A549 (cell line): ENCODE measurements around the gene PIH1D1.

ENCODE experiments used
- BHLHE40 ChIP-seq: IDR thresholded peaks from 2 replicates; pipeline ENCODE4 v1.6.1; 2012; ENCODE audit warnings: low read depth, low read length, inconsistent platforms
- CTCF ChIP-seq: fragments of >200 bp; sonication (Bioruptor Twin); formaldehyde crosslinking; IDR thresholded peaks from 3 replicates; pipeline ENCODE4 v1.5.1; 2016
- MAZ ChIP-seq: fragments of 150-350 bp; IDR thresholded peaks from 2 replicates; pipeline ENCODE4 v1.6.1; 2014; ENCODE audit warnings: antibody characterized with exemption, low read depth, low read length, borderline replicate concordance
- MYC ChIP-seq: IDR thresholded peaks from 2 replicates; pipeline ENCODE4 v1.6.1; 2012; ENCODE audit warnings: mild to moderate bottlenecking, inconsistent platforms, low read length, improper control_type of control experiment, borderline replicate concordance
- POLR2A ChIP-seq: IDR thresholded peaks from 2 replicates; pipeline ENCODE4 v1.6.1; 2012; ENCODE audit warnings: mild to moderate bottlenecking, low read length
- RARB ChIP-seq: fragments of 250-450 bp; sonication (Bioruptor Pico); IDR thresholded peaks from 2 replicates; pipeline ENCODE4 v1.8.0; 2021; ENCODE audit warnings: mild to moderate bottlenecking, moderate library complexity
- RNF2 ChIP-seq: fragments of 200-600 bp; sonication (generic); IDR thresholded peaks from 2 replicates; pipeline ENCODE4 v1.6.1; 2016; ENCODE audit warnings: low read depth, mild to moderate bottlenecking, antibody characterized with exemption, moderate library complexity, borderline replicate concordance
- SMC3 ChIP-seq: fragments of >200 bp; sonication (Bioruptor Twin); formaldehyde crosslinking; IDR thresholded peaks from 3 replicates; pipeline ENCODE4 v1.6.1; 2018; ENCODE audit warnings: inconsistent platforms
- TF ChIP-seq, protein P1 (sequence below): IDR thresholded peaks from 2 replicates; pipeline ENCODE4 v1.6.1; 2012

DNA sequence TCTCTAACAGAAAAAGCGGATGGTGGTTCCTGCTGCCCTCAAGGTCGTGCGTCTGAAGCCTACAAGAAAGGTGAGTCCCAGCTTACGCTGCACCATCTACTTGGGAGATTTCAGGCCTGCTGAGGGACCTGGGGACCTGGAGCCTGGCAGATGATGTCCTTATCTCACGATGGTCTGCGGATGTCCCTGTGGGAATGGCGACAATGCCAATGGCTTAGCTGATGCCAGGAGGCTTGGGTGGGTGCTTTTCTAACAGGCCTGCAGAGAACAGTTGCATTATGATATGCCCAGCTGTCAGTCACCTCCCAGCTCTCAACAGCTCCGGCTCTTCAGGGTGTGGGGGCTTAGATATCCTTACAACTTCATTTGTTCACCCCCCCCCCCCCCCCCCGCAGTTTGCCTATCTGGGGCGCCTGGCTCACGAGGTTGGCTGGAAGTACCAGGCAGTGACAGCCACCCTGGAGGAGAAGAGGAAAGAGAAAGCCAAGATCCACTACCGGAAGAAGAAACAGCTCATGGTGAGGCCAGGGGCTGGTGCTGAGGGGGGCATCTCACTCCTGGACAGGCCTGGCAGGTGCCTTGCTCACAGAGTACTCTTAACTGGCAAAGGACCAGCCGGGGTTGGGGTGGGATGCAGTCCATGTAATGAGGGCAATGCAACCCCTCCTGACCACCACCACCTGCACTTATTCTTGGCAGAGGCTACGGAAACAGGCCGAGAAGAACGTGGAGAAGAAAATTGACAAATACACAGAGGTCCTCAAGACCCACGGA is 39.6 kb upstream of the PIH1D1 start:
- TF ChIP-seq POLR2A: no peak
- no peak for TF ChIP-seq MYC
- TF ChIP-seq SMC3: no peak
- no peak for TF ChIP-seq MAZ
- TF ChIP-seq RARB (CRISPR knock-in tag): no peak
- no peak for TF ChIP-seq RNF2
- no peak for TF ChIP-seq BHLHE40
- TF ChIP-seq CTCF: no peak
- TF ChIP-seq, protein P1, sequence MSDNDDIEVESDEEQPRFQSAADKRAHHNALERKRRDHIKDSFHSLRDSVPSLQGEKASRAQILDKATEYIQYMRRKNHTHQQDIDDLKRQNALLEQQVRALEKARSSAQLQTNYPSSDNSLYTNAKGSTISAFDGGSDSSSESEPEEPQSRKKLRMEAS: no peak
